Aorta (tissue), 5 donors: ENCODE data around the gene MSI2. TPM values are rescaled to one million over a fixed set of nuclear protein-coding genes. Genes with fewer than 3 reads are reported as not detected.
A peak's percentile ranks its signal among the peaks of the same experiment; 100 is the strongest.

ENCODE experiments used
- ATAC-seq: fragments of 200-7000 bp; cut with Tn5 transposase; one replicate; pipeline ENCODE4 v1.9.1; 2022; ENCODE audit warnings: moderate library complexity; ENCODE audit not compliant: low FRiP score
- DNase-seq, 2 donors: peaks; one replicate each; pipeline ENCODE4 v3.0.0-alpha.2; 2020
- H3K27ac ChIP-seq, 2 donors: one replicate each; pipeline ENCODE4 v1.5.1; 2013; ENCODE audit warnings: low read length in 2 of 2, mild to moderate bottlenecking in 2 of 2, moderate library complexity in 2 of 2, control low read depth in 1 of 2, inconsistent platforms in 1 of 2, low read depth in 1 of 2
- H3K27me3 ChIP-seq, 2 donors: one replicate each; pipeline ENCODE4 v1.6.1; 2013; ENCODE audit warnings: control low read depth in 1 of 2, low read length in 1 of 2, mild to moderate bottlenecking in 1 of 2, moderate library complexity in 1 of 2; ENCODE audit not compliant: insufficient read depth in 2 of 2, control insufficient read depth in 1 of 2
- H3K36me3 ChIP-seq, 2 donors: one replicate each; pipeline ENCODE4 v1.6.1; 2013; ENCODE audit warnings: control low read depth in 1 of 2, low read length in 1 of 2, mild to moderate bottlenecking in 1 of 2; ENCODE audit not compliant: insufficient read depth in 2 of 2, control insufficient read depth in 1 of 2
- H3K4me1 ChIP-seq, 2 donors: one replicate each; pipeline ENCODE4 v1.6.1; 2013; ENCODE audit warnings: low read length in 2 of 2, control low read depth in 1 of 2, mild to moderate bottlenecking in 1 of 2, moderate library complexity in 1 of 2; ENCODE audit not compliant: insufficient read depth in 2 of 2, control insufficient read depth in 1 of 2
- H3K4me3 ChIP-seq, 2 donors: one replicate each; pipeline ENCODE4 v1.5.1; 2013; ENCODE audit warnings: low read length in 2 of 2, control low read depth in 1 of 2, mild to moderate bottlenecking in 1 of 2
- H3K9me3 ChIP-seq: one replicate; pipeline ENCODE4 v1.6.1; 2013; ENCODE audit warnings: mild to moderate bottlenecking, low read length; ENCODE audit not compliant: control insufficient read depth
- WGBS, 2 donors: extraction: QIAGEN DNeasy Blood & Tissue Kit; methylation state at CpG; one replicate each; pipeline ENCODE4 v1.1.7; 2013; 5-methylcytosine and 5-hydroxymethylcytosine counted together
- intact Hi-C, 2 donors: fragments of 100-400 bp; cut with DNase I; formaldehyde crosslinking; loops; one replicate each; pipeline versions ENCODE4 v1.14.2 to v1.15.0; 2022
- polyA plus RNA-seq, 2 donors: library from polyadenylated mRNA; stranded (reverse); fragments of 200-250 nt; gene quantifications; one replicate each; pipeline ENCODE4 v1.2.3, GENCODE V29; 2013
- total RNA-seq, 2 donors: library from RNA; stranded (reverse); fragmentation: NEBNext Ultra II Directional; extraction: Animal tissue kit (Norgen Biotek cat#: 25700); gene quantifications; one replicate each; pipeline ENCODE4 v1.2.1, GENCODE V29; 2021
- donor health status: healthy with polysubstance abuse.
- donor health status: Bipolar disorder and iron deficiency.
- donor health status: DM: no; HTN: no; CAD: no.
- donor health status: DM: no; HTN: no; CAD: no.
- donor health status: DM: yes; HTN: yes; CAD: no.

Gene MSI2
- total and polyA plus RNA-seq, 4 donors, result 9.3 to 48.2 (median 29.1) TPM

DNA sequence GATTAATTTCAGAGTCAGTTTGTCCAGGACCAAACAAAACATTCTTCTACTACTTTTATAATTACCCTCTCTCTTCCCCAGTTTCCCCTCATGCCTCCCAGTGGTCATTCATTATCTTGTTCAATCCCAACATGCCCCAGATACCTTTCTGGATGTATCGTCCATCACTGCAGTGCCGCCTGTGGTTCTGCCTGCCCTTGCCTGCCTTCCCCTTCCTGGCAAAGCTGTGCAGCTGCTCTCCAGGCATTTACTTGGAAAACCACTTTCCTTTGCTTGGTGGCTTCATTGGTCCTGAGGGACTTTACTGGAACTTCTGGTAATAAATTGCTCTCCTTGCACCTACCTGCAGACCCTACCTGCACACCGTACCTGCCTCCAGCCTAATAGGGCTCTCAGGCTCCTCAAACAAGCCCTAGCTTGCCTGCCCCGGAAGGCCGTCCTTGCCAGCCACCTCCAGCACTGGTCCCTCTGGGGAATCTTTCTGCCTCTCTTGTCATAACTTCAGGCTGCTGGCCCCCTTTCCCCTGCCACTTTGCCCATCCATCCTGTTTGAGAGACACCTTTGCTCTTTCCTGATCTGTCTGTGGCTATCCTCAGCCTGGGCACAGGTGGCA lies 19.5 kb upstream of the MSI2 start:
- Histone ChIP-seq H3K4me3 (no peak overlapping the region), H3K27me3 (no peaks in the 10 kb centered on the region), H3K4me1 (no peaks in the 10 kb centered on the region), H3K36me3 (no peaks in the 10 kb centered on the region), H3K27ac (no peak overlapping the region), H3K9me3 (no peaks in the 10 kb centered on the region)
- 86 to 91% methylated on average over 5 of the region's 5 CpGs for WGBS, 2 donors
- no peak for DNase-seq
- ATAC-seq, result no peak
- intact Hi-C loops, result no loop called here

- WGBS, 2 donors, result 94 to 98% methylated on average over 3 of the region's 3 CpGs
- no peak for ATAC-seq
- Histone ChIP-seq H3K4me3 (no peak overlapping the region), H3K4me1 (peaks cover 0 to 3% of the 10 kb centered on the region in 2 donors), H3K36me3 (no peaks in the 10 kb centered on the region), H3K27ac (no peak overlapping the region), H3K9me3 (no peaks in the 10 kb centered on the region), H3K27me3 (no peaks in the 10 kb centered on the region)
- DNase-seq, result no peak
- intact Hi-C loops, result loop anchor here (5.0 to 10.0 kb wide), 3 partner anchors 432 to 594 kb away; partner anchors contain the start of gene CCDC182 (in 2 of the 2)
Observed at GRCh38 chr17:57240648-57241047, 15.7 kb upstream of the MSI2 start.

DNA sequence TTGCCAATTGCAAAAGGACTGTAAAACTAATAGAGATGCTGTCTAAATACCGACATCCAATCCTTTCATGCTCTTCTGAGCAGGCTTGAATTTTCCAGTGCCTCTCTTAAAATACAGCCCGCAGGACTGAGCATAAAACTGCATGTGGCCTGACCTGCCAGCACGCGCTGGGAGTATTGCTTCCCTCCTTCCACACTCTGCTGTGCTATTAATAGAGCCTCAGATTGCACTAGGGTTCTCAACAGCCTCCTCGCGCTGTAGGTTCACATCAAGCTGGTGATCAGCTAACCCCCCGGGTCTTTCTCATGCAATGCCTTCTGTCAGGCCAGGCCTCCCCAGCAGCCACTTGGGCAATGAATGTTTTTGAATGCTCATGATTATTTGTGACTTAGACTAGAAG lies 14.2 kb upstream of the MSI2 start:
- no peak for ATAC-seq
- Histone ChIP-seq H3K27me3 (no peaks in the 10 kb centered on the region), H3K4me3 (no peak overlapping the region), H3K27ac (no peak overlapping the region), H3K4me1 (peaks cover 0 to 3% of the 10 kb centered on the region in 2 donors), H3K36me3 (no peaks in the 10 kb centered on the region), H3K9me3 (no peaks in the 10 kb centered on the region)
- DNase-seq, result no peak
- intact Hi-C loops, result loop anchor here (2.0 to 10.0 kb wide), 4 partner anchors 429 to 593 kb away; partner anchors contain the start of gene CCDC182 (in 2 of the 2)
- 17 to 18% methylated on average over 7 of the region's 7 CpGs for WGBS, 2 donors

DNA sequence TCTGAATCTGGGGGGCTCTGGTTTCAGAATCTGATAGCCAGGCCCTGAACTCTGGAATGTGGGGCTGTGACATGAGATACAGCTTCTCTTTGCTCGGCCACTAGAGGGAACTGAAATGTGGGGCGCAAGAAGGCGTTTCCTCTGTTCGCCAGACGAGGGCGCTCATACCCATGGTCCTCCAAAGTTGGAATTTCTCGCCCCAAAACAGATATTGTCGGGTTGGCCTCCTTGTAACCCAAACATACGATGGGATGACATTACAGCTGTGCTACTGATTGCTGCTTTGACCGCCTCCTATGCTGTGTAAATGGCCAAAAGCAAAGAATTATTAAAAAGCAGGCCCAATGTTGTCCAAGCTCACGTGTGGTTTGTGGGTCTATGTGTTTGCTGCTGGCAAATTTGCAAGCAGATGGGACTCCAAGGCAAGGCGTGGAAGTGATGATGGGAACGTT lies 13.1 kb upstream of the MSI2 start:
- intact Hi-C loops, result loop anchor here (2.0 to 10.0 kb wide), 4 partner anchors 428 to 592 kb away; partner anchors contain the start of gene CCDC182 (in 2 of the 2)
- no peak overlapping the region for H3K27ac ChIP-seq
- 29 to 34% methylated on average over 13 of the region's 13 CpGs for WGBS, 2 donors
- H3K36me3 ChIP-seq, result no peaks in the 10 kb centered on the region
- H3K27me3 ChIP-seq, result no peaks in the 10 kb centered on the region
- ATAC-seq (peak; percentile 91), DNase-seq (peak; percentile 65 to 87)
- H3K4me1 ChIP-seq, result peaks cover 0 to 3% of the 10 kb centered on the region in 2 donors
- no peaks in the 10 kb centered on the region for H3K9me3 ChIP-seq
- no peak overlapping the region for H3K4me3 ChIP-seq

DNA sequence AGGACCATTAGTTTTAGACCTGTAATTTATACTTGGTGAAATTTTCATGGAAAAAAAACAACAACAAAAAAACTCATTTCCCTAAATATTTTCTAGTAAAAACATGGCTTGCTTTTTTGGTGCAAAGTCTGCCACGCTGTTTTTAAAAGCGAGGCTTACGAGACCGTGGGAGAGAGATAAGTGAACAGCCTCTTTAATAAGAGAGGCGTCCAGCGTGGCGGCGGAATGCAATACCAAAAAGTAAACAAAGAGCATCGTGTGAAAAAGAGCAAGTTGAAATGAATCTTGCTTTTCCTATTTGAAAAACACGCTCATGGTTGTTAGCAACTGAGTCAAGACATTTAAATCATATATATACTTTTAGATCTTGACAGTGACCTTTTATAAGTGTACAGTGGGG lies 10.5 kb upstream of the MSI2 start:
- Histone ChIP-seq H3K27me3 (no peaks in the 10 kb centered on the region), H3K4me1 (peaks cover 0 to 3% of the 10 kb centered on the region in 2 donors), H3K27ac (no peak overlapping the region), H3K9me3 (no peaks in the 10 kb centered on the region), H3K4me3 (no peak overlapping the region), H3K36me3 (no peaks in the 10 kb centered on the region)
- ATAC-seq (no peak), DNase-seq (no peak)
- intact Hi-C loops, result loop anchor here in 1 of 2 donors (10.0 kb wide), 1 partner anchor 589 kb away; no protein-coding TSS in a partner anchor
- 38 to 43% methylated on average over 10 of the region's 10 CpGs for WGBS, 2 donors

- WGBS, 2 donors, result 94 to 95% methylated on average over 3 of the region's 3 CpGs
- H3K9me3 ChIP-seq, result no peaks in the 10 kb centered on the region
- no peak overlapping the region for H3K27ac ChIP-seq
- DNase-seq (no peak), ATAC-seq (no peak)
- H3K4me1 ChIP-seq, result peaks cover 0 to 3% of the 10 kb centered on the region in 2 donors
- no peak overlapping the region for H3K4me3 ChIP-seq
- H3K27me3 ChIP-seq, result no peaks in the 10 kb centered on the region
- intact Hi-C loops, result loop anchor here in 1 of 2 donors (10.0 kb wide), 1 partner anchor 589 kb away; no protein-coding TSS in a partner anchor
- no peaks in the 10 kb centered on the region for H3K36me3 ChIP-seq
Observed at GRCh38 chr17:57246257-57246656, 10.1 kb upstream of the MSI2 start.

DNA sequence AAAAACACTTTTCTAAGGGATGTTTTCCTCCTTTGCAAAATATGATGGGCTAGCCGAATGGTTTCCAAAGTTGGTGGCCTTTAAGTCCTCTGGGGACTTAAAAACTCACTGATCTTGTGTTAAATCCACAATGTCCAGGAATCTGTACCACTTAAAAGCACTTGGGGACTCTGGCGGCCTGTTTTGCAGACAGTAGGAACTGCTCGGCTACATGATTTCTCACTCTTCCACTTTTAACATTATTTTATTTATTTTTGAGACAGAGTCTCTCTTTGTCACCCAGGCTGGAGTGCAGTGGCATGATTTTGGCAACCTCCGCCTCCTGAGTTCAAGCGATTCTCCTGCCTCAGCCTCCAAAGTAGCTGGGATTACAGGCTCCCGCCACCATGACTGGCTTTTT lies 9.1 kb upstream of the MSI2 start:
- DNase-seq (no peak), ATAC-seq (no peak)
- H3K27ac ChIP-seq, result no peak overlapping the region
- no peaks in the 10 kb centered on the region for H3K36me3 ChIP-seq
- 88 to 95% methylated on average over 6 of the region's 6 CpGs for WGBS, 2 donors
- intact Hi-C loops, result loop anchor here in 1 of 2 donors (10.0 kb wide), 1 partner anchor 588 kb away; no protein-coding TSS in a partner anchor
- no peaks in the 10 kb centered on the region for H3K9me3 ChIP-seq
- H3K4me3 ChIP-seq, result no peak overlapping the region
- no peaks in the 10 kb centered on the region for H3K27me3 ChIP-seq
- peaks cover 0 to under 1% of the 10 kb centered on the region in 2 donors for H3K4me1 ChIP-seq

DNA sequence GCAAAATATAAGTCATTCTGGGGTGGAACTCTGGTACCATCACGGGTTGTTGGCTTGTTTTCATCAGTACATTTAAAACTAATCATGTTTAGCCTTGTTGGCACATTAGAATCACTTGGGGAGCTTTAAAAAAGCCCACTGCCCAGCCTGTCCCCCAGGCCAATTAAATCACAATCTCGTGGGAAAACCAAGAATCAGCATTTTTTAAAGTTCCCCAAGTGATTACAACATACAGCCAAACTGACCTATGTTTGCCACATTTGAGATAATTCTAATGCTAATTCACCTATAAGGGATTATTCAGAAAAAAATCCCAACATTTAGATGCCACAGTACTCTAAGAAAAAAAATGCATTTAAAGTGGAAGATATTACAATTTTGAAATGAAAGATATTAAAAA lies 8.4 kb upstream of the MSI2 start:
- H3K4me1 ChIP-seq, result no peaks in the 10 kb centered on the region
- H3K27ac ChIP-seq, result no peak overlapping the region
- no peaks in the 10 kb centered on the region for H3K27me3 ChIP-seq
- H3K36me3 ChIP-seq, result no peaks in the 10 kb centered on the region
- WGBS, 2 donors, result 77 to 79% methylated on average over 2 of the region's 2 CpGs
- intact Hi-C loops, result loop anchor here in 1 of 2 donors (10.0 kb wide), 1 partner anchor 587 kb away; no protein-coding TSS in a partner anchor
- no peak for DNase-seq
- no peaks in the 10 kb centered on the region for H3K9me3 ChIP-seq
- H3K4me3 ChIP-seq, result no peak overlapping the region
- ATAC-seq, result no peak

- Histone ChIP-seq H3K4me3 (no peak overlapping the region), H3K36me3 (no peaks in the 10 kb centered on the region), H3K4me1 (peaks cover 0 to 2% of the 10 kb centered on the region in 2 donors), H3K9me3 (no peaks in the 10 kb centered on the region), H3K27ac (no peak overlapping the region), H3K27me3 (no peaks in the 10 kb centered on the region)
- no peak for DNase-seq
- intact Hi-C loops, result loop anchor here in 1 of 2 donors (10.0 kb wide), 1 partner anchor 585 kb away; no protein-coding TSS in a partner anchor
- no peak for ATAC-seq
- 98 to 100% methylated on average over 1 of the region's 1 CpG for WGBS, 2 donors
Observed at GRCh38 chr17:57249520-57249919, 6.8 kb upstream of the MSI2 start.
